Smooth muscle cell (in vitro differentiated cells): Measurements from ENCODE around the gene GPER1. TPM values are rescaled to one million over a fixed set of nuclear protein-coding genes. Genes with fewer than 3 reads are reported as not detected.

Experiments
- DNase-seq: peaks from one replicate; lab custom pipeline; 2025; ENCODE audit not compliant: unreplicated experiment; lab: John Stamatoyannopoulos, UW
- H2AFZ ChIP-seq: fragments of 200-600 bp; sonication (generic); 2 replicates; pipeline ENCODE4 v1.6.0; 2016; ENCODE audit warnings: antibody characterized with exemption, low read depth, mild to moderate bottlenecking
- H3F3A ChIP-seq: fragments of 200-600 bp; sonication (generic); 2 replicates; pipeline ENCODE4 v1.6.0; 2017; ENCODE audit warnings: antibody characterized with exemption, low read depth
- H3K27ac ChIP-seq: fragments of 200-600 bp; sonication (generic); 2 replicates; pipeline ENCODE4 v1.5.1; 2016; ENCODE audit warnings: low read depth, mild to moderate bottlenecking
- H3K27me3 ChIP-seq: fragments of 200-600 bp; sonication (generic); 2 replicates; pipeline ENCODE4 v1.6.1; 2016; ENCODE audit warnings: low read depth, mild to moderate bottlenecking
- H3K36me3 ChIP-seq: fragments of 200-600 bp; sonication (generic); 2 replicates; pipeline ENCODE4 v1.5.1; 2016; ENCODE audit warnings: low read depth
- H3K4me1 ChIP-seq: fragments of 200-600 bp; sonication (generic); 2 replicates; pipeline ENCODE4 v1.5.1; 2016; ENCODE audit warnings: low read depth
- H3K4me2 ChIP-seq: fragments of 200-600 bp; sonication (generic); 2 replicates; pipeline ENCODE4 v1.6.0; 2016; ENCODE audit warnings: mild to moderate bottlenecking
- H3K4me3 ChIP-seq: fragments of 200-600 bp; sonication (generic); 2 replicates; pipeline ENCODE4 v1.5.1; 2016; ENCODE audit warnings: mild to moderate bottlenecking
- H3K79me2 ChIP-seq: fragments of 200-600 bp; sonication (generic); 2 replicates; pipeline ENCODE4 v1.6.0; 2016; ENCODE audit warnings: low read depth, mild to moderate bottlenecking
- H3K9ac ChIP-seq: fragments of 200-600 bp; sonication (generic); 2 replicates; pipeline ENCODE4 v1.6.0; 2016; ENCODE audit warnings: low read depth
- H3K9me3 ChIP-seq: fragments of 200-600 bp; sonication (generic); replicated peaks from 2 replicates; pipeline ENCODE4 v1.5.1; 2016; ENCODE audit warnings: low read depth
- H4K20me1 ChIP-seq: fragments of 200-600 bp; sonication (generic); 2 replicates; pipeline ENCODE4 v1.6.0; 2016; ENCODE audit warnings: low read depth
- WGBS: methylation state at CpG from one replicate; pipeline ENCODE4 v1.1.7; 2016; ENCODE audit warnings: low lambda C conversion rate; 5-methylcytosine and 5-hydroxymethylcytosine counted together
- polyA plus RNA-seq: library from polyadenylated mRNA; unstranded; fragments of >200 nt; fragmentation: Nextera tagmentation; extraction: Ambion mirVana; gene quantifications from 2 replicates; pipeline ENCODE4 v1.2.1, GENCODE V29; 2016
- total RNA-seq: library from RNA; depleted of rRNA; stranded (reverse); fragments of >200 nt; gene quantifications from 2 replicates; pipeline ENCODE4 v1.2.3, GENCODE V29; 2014
- TF ChIP-seq, protein P1 (sequence below): fragments of 200-600 bp; sonication (generic); IDR thresholded peaks from 2 replicates; pipeline ENCODE4 v1.5.1; 2017; ENCODE audit warnings: borderline replicate concordance, mild to moderate bottlenecking, antibody characterized with exemption; ENCODE audit not compliant: insufficient read depth, poor library complexity, severe bottlenecking

Gene GPER1
- total and polyA plus RNA-seq, 2 experiments from 2014 or later: 1.3 to 2.3 TPM

DNA sequence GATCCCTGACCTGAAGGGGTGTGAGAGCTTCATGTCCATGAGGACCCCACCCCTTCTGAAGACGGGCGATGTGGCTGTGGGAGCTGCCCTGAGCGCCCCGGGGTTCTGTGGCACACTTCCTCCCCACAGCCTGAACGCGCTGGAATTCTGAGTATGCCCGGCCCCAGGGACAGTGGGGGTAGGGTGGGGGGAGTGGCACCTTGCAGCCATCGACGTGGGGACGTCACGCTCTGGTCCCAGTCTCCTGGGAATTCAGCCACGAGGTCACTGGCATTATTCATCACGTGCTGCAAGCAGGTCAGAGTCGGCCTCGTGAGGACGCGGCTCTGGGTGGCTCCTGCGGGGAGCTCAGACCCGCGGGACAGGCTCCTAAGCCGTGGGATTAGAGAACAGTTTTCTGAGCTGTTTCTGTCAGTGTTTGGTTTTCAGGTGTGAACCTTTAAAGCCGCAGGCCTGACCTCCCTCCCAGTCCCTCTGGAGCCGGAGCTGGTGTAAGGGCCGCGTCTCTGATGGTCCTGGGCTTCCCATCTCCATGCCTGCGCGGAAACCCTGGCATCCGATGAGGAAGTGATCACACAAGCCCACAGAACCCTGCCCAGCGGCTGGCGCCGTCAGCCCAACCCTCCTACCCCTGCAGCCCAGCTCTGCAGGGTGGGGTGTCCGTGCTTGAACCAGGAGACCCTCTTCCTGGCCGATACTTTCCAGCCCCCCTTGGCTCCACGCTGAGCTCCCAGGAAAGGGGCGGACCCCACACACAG is 27.4 kb upstream of the GPER1 start:
- no peak for DNase-seq
- Histone ChIP-seq H3K9me3 (no peaks in the 10 kb centered on the region), H3K36me3 (no peaks in the 10 kb centered on the region), H3K79me2 (no peaks in the 10 kb centered on the region), H4K20me1 (peaks cover 90% of the 10 kb centered on the region), H2AFZ (no peak overlapping the region), H3F3A (no peaks in the 10 kb centered on the region), H3K4me2 (peak overlapping the region; percentile 84), H3K4me3 (peak overlapping the region; percentile 28), H3K27me3 (no peaks in the 10 kb centered on the region), H3K27ac (no peak overlapping the region), H3K4me1 (peaks cover 11% of the 10 kb centered on the region), H3K9ac (no peak overlapping the region)
- WGBS: 44% methylated on average over 32 of the region's 35 CpGs
- TF ChIP-seq, protein P1, sequence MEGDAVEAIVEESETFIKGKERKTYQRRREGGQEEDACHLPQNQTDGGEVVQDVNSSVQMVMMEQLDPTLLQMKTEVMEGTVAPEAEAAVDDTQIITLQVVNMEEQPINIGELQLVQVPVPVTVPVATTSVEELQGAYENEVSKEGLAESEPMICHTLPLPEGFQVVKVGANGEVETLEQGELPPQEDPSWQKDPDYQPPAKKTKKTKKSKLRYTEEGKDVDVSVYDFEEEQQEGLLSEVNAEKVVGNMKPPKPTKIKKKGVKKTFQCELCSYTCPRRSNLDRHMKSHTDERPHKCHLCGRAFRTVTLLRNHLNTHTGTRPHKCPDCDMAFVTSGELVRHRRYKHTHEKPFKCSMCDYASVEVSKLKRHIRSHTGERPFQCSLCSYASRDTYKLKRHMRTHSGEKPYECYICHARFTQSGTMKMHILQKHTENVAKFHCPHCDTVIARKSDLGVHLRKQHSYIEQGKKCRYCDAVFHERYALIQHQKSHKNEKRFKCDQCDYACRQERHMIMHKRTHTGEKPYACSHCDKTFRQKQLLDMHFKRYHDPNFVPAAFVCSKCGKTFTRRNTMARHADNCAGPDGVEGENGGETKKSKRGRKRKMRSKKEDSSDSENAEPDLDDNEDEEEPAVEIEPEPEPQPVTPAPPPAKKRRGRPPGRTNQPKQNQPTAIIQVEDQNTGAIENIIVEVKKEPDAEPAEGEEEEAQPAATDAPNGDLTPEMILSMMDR: no peak

DNA sequence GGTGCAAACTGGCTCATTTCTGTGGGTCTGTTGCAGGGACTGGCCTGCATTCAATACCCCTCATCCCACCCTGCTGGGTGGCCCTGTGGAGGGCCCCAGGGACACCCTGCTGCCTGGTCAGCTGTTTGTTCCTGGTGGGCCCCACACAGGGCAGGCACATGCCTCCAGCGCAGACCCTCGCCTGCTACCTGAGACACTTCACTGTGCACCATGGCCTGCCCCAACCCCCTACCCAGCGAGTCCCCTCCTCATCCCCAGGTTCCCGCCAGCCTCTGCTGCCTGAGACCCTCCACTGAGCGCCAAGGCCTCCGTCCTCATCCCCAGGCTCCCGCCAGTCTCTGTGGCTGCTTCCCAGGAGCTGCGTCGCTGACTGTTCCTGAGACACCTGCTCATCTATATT is 26.7 kb upstream of the GPER1 start:
- DNase-seq: no peak
- Histone ChIP-seq H3K36me3 (no peaks in the 10 kb centered on the region), H3K9ac (no peak overlapping the region), H3K79me2 (no peaks in the 10 kb centered on the region), H3K27me3 (no peaks in the 10 kb centered on the region), H2AFZ (no peak overlapping the region), H3K4me2 (no peak overlapping the region), H3K4me3 (no peak overlapping the region), H3F3A (no peaks in the 10 kb centered on the region), H3K27ac (no peak overlapping the region), H4K20me1 (peaks cover 90% of the 10 kb centered on the region), H3K9me3 (no peaks in the 10 kb centered on the region), H3K4me1 (peaks cover 13% of the 10 kb centered on the region)
- whole genome bisulfite sequencing: 91% methylated on average over 9 of the region's 9 CpGs
- TF ChIP-seq, protein P1: no peak

DNA sequence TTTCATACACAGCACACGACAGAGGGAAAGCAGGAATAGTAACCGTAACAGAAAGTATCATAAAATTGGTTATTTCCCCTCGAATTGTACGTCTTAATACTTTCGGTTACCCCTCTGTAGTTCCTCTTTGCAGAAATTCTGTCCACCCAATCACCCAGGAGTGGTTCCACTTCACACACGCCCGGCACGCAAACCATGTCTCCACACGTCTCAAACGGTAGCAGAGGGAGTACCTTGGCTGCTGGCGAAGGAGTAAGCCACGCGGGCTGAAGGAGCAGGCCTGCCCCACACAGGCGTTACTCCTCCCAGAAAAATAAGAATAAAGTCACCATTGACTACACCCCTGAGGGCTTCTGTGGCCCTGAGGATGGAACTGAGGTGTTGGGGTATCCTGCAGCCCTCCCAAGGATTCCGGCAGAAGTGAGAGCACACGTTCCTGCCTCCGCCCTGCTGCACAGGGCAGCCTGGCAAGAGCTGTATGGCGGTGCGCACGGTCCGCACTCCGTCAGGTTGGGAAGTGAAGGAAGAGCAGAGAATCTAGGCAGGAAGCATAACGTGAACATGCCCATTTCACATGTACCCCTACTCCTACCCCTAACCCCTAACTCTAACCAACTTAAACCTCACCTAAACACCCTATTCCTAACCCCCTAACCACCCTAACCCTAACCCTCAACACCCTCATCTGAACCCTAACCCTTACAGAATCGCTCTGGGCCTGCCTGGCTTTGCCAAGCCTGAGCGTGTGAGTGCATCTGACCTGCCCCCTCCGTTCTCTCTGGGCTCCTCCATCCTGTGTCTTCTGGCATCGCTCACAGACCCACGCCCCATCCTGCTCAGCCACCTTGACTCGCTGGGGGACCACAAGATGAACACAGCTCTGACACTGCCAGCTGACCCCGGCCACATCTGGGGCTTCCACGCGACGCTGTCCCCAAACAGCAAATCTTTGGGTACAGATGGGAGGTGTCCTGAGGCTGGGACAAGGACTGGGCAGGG is 25.3 kb upstream of the GPER1 start:
- whole genome bisulfite sequencing: 95% methylated on average over 33 of the region's 33 CpGs
- Histone ChIP-seq H3F3A (no peaks in the 10 kb centered on the region), H3K36me3 (no peaks in the 10 kb centered on the region), H3K4me2 (no peak overlapping the region), H3K9me3 (no peaks in the 10 kb centered on the region), H3K4me1 (peaks cover 13% of the 10 kb centered on the region), H3K27me3 (no peaks in the 10 kb centered on the region), H3K4me3 (no peak overlapping the region), H2AFZ (no peak overlapping the region), H3K9ac (no peak overlapping the region), H4K20me1 (peaks cover 84% of the 10 kb centered on the region), H3K79me2 (no peaks in the 10 kb centered on the region), H3K27ac (no peak overlapping the region)
- TF ChIP-seq, protein P1: no peak
- DNase-seq: no peak
